Measurements from ENCODE around the gene LGI1. TPM values are rescaled to one million over a fixed set of nuclear protein-coding genes. Genes with fewer than 3 reads are reported as not detected.

The LGI1 gene
- total RNA-seq, 1 donor from 2014 or later: not detected

- H3K27me3 ChIP-seq (ENCODE audit: low read depth): peaks cover 13% of the 10 kb centered on the region
Observed at GRCh38 chr10:93768892-93769291, 11.2 kb downstream of the LGI1 start.

GRCh38 chr10:93771354-93771753, 13.6 kb downstream of the LGI1 start:
- DNase-seq: no peak
- Histone ChIP-seq H3K9me3 (replicated peaks) (no peaks in the 10 kb centered on the region), H3K4me1 (no peaks in the 10 kb centered on the region), H3K27ac (replicated peaks) (no peak overlapping the region), H3K27me3 (ENCODE audit: low read depth) (peaks cover 16% of the 10 kb centered on the region), H3K36me3 (no peaks in the 10 kb centered on the region), H3K4me3 (no peak overlapping the region)
- intact Hi-C loops (cut with micrococcal nuclease): no loop called here
- TF ChIP-seq CTCF (IDR thresholded peaks at IDR 0.05; ENCODE audit: borderline replicate concordance): no peak

More at GRCh38 chr10:93768892-93769291, 11.2 kb downstream of the LGI1 start:
- intact Hi-C loops (cut with micrococcal nuclease): no loop called here
- H3K36me3 ChIP-seq: no peaks in the 10 kb centered on the region
- H3K27ac ChIP-seq (replicated peaks): no peak overlapping the region
- H3K4me1 ChIP-seq: no peaks in the 10 kb centered on the region
- H3K9me3 ChIP-seq (replicated peaks): no peaks in the 10 kb centered on the region
- DNase-seq: no peak
- no peak for TF ChIP-seq CTCF (IDR thresholded peaks at IDR 0.05; ENCODE audit: borderline replicate concordance)
- H3K4me3 ChIP-seq: no peak overlapping the region

- Histone ChIP-seq H3K36me3 (no peaks in the 10 kb centered on the region), H3K27ac (replicated peaks) (no peak overlapping the region), H3K9me3 (replicated peaks) (no peaks in the 10 kb centered on the region), H3K4me1 (no peaks in the 10 kb centered on the region), H3K27me3 (ENCODE audit: low read depth) (peaks cover 15% of the 10 kb centered on the region), H3K4me3 (no peak overlapping the region)
- intact Hi-C loops (cut with micrococcal nuclease): no loop called here
- no peak for TF ChIP-seq CTCF (IDR thresholded peaks at IDR 0.05; ENCODE audit: borderline replicate concordance)
- no peak for DNase-seq
Observed at GRCh38 chr10:93773120-93773519, 15.4 kb downstream of the LGI1 start.

GRCh38 chr10:93773705-93774104, 16.0 kb downstream of the LGI1 start:
- no peak for DNase-seq
- no peak overlapping the region for H3K27ac ChIP-seq (replicated peaks)
- TF ChIP-seq CTCF (IDR thresholded peaks at IDR 0.05; ENCODE audit: borderline replicate concordance): no peak
- no peaks in the 10 kb centered on the region for H3K9me3 ChIP-seq (replicated peaks)
- no peaks in the 10 kb centered on the region for H3K36me3 ChIP-seq
- no peaks in the 10 kb centered on the region for H3K4me1 ChIP-seq
- H3K27me3 ChIP-seq (ENCODE audit: low read depth): peaks cover 9% of the 10 kb centered on the region
- intact Hi-C loops (cut with micrococcal nuclease): no loop called here
- H3K4me3 ChIP-seq: no peak overlapping the region

- H3K27me3 ChIP-seq (ENCODE audit: low read depth): peaks cover 8% of the 10 kb centered on the region
- H3K36me3 ChIP-seq: no peaks in the 10 kb centered on the region
- DNase-seq: no peak
- no peaks in the 10 kb centered on the region for H3K4me1 ChIP-seq
- no peak overlapping the region for H3K4me3 ChIP-seq
- H3K27ac ChIP-seq (replicated peaks): no peak overlapping the region
- no peak for TF ChIP-seq CTCF (IDR thresholded peaks at IDR 0.05; ENCODE audit: borderline replicate concordance)
- H3K9me3 ChIP-seq (replicated peaks): no peaks in the 10 kb centered on the region
- intact Hi-C loops (cut with micrococcal nuclease): no loop called here
Observed at GRCh38 chr10:93775356-93775755, 17.6 kb downstream of the LGI1 start.

- Histone ChIP-seq H3K36me3 (no peaks in the 10 kb centered on the region), H3K4me1 (no peaks in the 10 kb centered on the region), H3K27me3 (ENCODE audit: low read depth) (peaks cover 16% of the 10 kb centered on the region), H3K4me3 (no peak overlapping the region), H3K9me3 (replicated peaks) (no peaks in the 10 kb centered on the region), H3K27ac (replicated peaks) (no peak overlapping the region)
- no peak for TF ChIP-seq CTCF (IDR thresholded peaks at IDR 0.05; ENCODE audit: borderline replicate concordance)
- DNase-seq: no peak
- intact Hi-C loops (cut with micrococcal nuclease): no loop called here
Observed at GRCh38 chr10:93777092-93777491, 19.4 kb downstream of the LGI1 start.
